Liver (tissue), 9 donors: ENCODE results near the gene TPRX1. TPM values are rescaled to one million over a fixed set of nuclear protein-coding genes. Genes with fewer than 3 reads are reported as not detected.

Experiments used
- DNase-seq: peaks from one replicate; pipeline ENCODE4 v3.0.0-alpha.2; 2017; ENCODE audit warnings: low spot score
- H3K27ac ChIP-seq, 2 donors: one replicate each; pipeline ENCODE4 v1.7.0; 2013; ENCODE audit warnings: inconsistent platforms in 2 of 2, low read length in 2 of 2, control low read depth in 1 of 2, low read depth in 1 of 2, mild to moderate bottlenecking in 1 of 2
- H3K27me3 ChIP-seq, 4 donors: one replicate each; pipeline versions ENCODE4 v1.6.1 to v1.7.0; 2013; ENCODE audit warnings: low read length in 3 of 4, inconsistent platforms in 1 of 4, mild to moderate bottlenecking in 1 of 4, moderate library complexity in 1 of 4; ENCODE audit not compliant: control insufficient read depth in 4 of 4, insufficient read depth in 4 of 4
- H3K36me3 ChIP-seq, 4 donors: one replicate each; pipeline versions ENCODE4 v1.6.1 to v1.7.0; 2013; ENCODE audit warnings: low read length in 3 of 4, mild to moderate bottlenecking in 3 of 4, low read depth in 1 of 4, moderate library complexity in 1 of 4; ENCODE audit not compliant: control insufficient read depth in 4 of 4, insufficient read depth in 3 of 4
- H3K4me1 ChIP-seq, 4 donors: one replicate each; pipeline versions ENCODE4 v1.6.1 to v1.7.0; 2013; ENCODE audit warnings: low read length in 3 of 4, mild to moderate bottlenecking in 3 of 4, moderate library complexity in 1 of 4; ENCODE audit not compliant: control insufficient read depth in 4 of 4, insufficient read depth in 4 of 4
- H3K4me3 ChIP-seq, 3 donors: one replicate each; pipeline versions ENCODE4 v1.6.1 to v1.7.0; 2013; ENCODE audit warnings: low read length in 3 of 3, control low read depth in 1 of 3, low read depth in 1 of 3, mild to moderate bottlenecking in 1 of 3
- H3K9ac ChIP-seq, 2 donors: one replicate each; pipeline ENCODE4 v1.7.0; 2013; ENCODE audit warnings: low read length in 2 of 2, mild to moderate bottlenecking in 2 of 2, moderate library complexity in 2 of 2, control low read depth in 1 of 2, low read depth in 1 of 2
- H3K9me3 ChIP-seq, 4 donors: one replicate each; pipeline versions ENCODE4 v1.6.1 to v1.7.0; 2013; ENCODE audit warnings: low read length in 3 of 4; ENCODE audit not compliant: control insufficient read depth in 4 of 4
- EGR1 ChIP-seq, 2 donors: IDR thresholded peaks; 2 replicates each; pipeline ENCODE4 v1.6.1; 2016 to 2018; ENCODE audit warnings: antibody characterized with exemption in 2 of 2, low read depth in 2 of 2
- FOXA1 ChIP-seq: IDR thresholded peaks from 2 replicates; pipeline ENCODE4 v1.6.1; 2016; ENCODE audit warnings: antibody characterized with exemption
- FOXA2 ChIP-seq: IDR thresholded peaks from 2 replicates; pipeline ENCODE4 v1.6.1; 2016; ENCODE audit warnings: antibody characterized with exemption
- GABPA ChIP-seq, 2 donors: IDR thresholded peaks in 1 of 2; conservative IDR thresholded peaks in 1 of 2; 2 replicates each; pipeline ENCODE4 v1.6.1; 2016; ENCODE audit warnings: antibody characterized with exemption in 2 of 2, mild to moderate bottlenecking in 1 of 2, moderate library complexity in 1 of 2
- RXRA ChIP-seq, 2 donors: IDR thresholded peaks; 2 replicates each; pipeline ENCODE4 v1.6.1; 2017 to 2018; ENCODE audit warnings: antibody characterized with exemption in 2 of 2, mild to moderate bottlenecking in 1 of 2
- SP1 ChIP-seq: IDR thresholded peaks from 2 replicates; pipeline ENCODE4 v1.6.1; 2018; ENCODE audit warnings: antibody characterized with exemption, mild to moderate bottlenecking
- TAF1 ChIP-seq: conservative IDR thresholded peaks from 2 replicates; pipeline ENCODE4 v1.6.1; 2016; ENCODE audit warnings: antibody characterized with exemption, mild to moderate bottlenecking
- WGBS: extraction: QIAGEN DNeasy Blood & Tissue Kit; methylation state at CpG from one replicate; pipeline ENCODE4 v1.1.7; 2013; 5-methylcytosine and 5-hydroxymethylcytosine counted together
- polyA plus RNA-seq, 2 donors: library from polyadenylated mRNA; stranded (reverse) in 1 of 2; unstranded in 1 of 2; fragments of 200-250 nt in 1 of 2; fragments of >200 nt in 1 of 2; fragmentation: Nextera tagmentation in 1 of 2; extraction: Ambion mirVana in 1 of 2; gene quantifications; one replicate each; pipeline versions ENCODE4 v1.2.1 to v1.2.3, GENCODE V29; 2013 to 2015
- total RNA-seq, 2 donors: library from RNA; depleted of rRNA; stranded (reverse); fragments of >200 nt; gene quantifications; one replicate each; pipeline ENCODE4 v1.2.3, GENCODE V29; 2014
- TF ChIP-seq, protein P1 (sequence below): fragments of 150-350 bp; IDR thresholded peaks from 2 replicates; pipeline ENCODE4 v1.5.1; 2017; ENCODE audit warnings: improper control_type of control experiment, low read depth, low read length; ENCODE audit not compliant: missing input control
- TF ChIP-seq, protein P2 (sequence below): IDR thresholded peaks from 2 replicates; pipeline ENCODE4 v1.6.1; 2016; ENCODE audit warnings: antibody characterized with exemption, mild to moderate bottlenecking
- donor health status: healthy.
- donor health status: healthy.
- donor health status: healthy.
- donor health status: healthy.
- donor health status: healthy.

Gene TPRX1
- total and polyA plus RNA-seq, 4 donors = not detected

DNA sequence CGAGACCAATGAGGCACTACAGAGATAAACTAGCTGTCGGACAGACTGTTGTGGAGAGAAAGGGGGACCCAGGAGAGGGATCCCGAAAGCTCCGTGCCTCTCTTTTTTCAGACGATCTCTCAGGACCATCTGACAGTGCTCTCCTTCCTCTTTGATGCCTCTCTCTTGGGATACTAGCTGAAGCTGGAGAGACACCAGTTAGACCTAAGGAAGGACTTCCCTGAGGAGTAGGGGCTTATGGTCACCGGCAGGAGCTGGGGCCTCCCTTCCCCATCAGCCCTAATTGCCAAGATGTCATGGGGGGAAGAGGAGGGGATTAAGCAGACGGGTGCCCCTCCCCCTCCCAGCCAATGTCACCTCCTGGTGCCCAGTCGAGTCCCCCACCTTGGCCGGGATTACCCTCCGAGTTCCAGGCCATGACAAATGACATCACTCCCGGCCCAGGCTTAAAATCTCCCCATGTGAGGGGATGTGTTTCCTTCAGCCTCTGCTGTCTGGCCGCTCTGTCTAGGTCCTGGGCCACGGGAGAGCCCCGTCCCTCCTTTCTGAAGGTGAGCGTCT, 17.2 kb upstream of the TPRX1 start, which contains the start of gene CRX:
Gene CRX, plus strand, starts transcription at position 478 of the 561 bp plus-strand sequence. CDS start 12,507 bp downstream, outside the sequence.
- H3K27me3 ChIP-seq = peaks cover 0 to 4% (median 1%) of the 10 kb centered on the region in 4 donors
- H3K36me3 ChIP-seq = no peaks in the 10 kb centered on the region
- H3K9me3 ChIP-seq = peaks cover 0 to 1% (median 0%) of the 10 kb centered on the region in 4 donors
- WGBS = 39% methylated on average over 15 of the region's 15 CpGs
- no peak within 1 kb of the TSS for H3K27ac ChIP-seq
- no peak for TF ChIP-seq TAF1
- TF ChIP-seq, protein P1, sequence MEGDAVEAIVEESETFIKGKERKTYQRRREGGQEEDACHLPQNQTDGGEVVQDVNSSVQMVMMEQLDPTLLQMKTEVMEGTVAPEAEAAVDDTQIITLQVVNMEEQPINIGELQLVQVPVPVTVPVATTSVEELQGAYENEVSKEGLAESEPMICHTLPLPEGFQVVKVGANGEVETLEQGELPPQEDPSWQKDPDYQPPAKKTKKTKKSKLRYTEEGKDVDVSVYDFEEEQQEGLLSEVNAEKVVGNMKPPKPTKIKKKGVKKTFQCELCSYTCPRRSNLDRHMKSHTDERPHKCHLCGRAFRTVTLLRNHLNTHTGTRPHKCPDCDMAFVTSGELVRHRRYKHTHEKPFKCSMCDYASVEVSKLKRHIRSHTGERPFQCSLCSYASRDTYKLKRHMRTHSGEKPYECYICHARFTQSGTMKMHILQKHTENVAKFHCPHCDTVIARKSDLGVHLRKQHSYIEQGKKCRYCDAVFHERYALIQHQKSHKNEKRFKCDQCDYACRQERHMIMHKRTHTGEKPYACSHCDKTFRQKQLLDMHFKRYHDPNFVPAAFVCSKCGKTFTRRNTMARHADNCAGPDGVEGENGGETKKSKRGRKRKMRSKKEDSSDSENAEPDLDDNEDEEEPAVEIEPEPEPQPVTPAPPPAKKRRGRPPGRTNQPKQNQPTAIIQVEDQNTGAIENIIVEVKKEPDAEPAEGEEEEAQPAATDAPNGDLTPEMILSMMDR = no peak
- no peak for TF ChIP-seq GABPA (IDR thresholded peaks at IDR 0.05 in 1 of 2, conservative IDR thresholded peaks at IDR 0.05 in 1 of 2)
- no peak for TF ChIP-seq SP1
- TF ChIP-seq, protein P2, sequence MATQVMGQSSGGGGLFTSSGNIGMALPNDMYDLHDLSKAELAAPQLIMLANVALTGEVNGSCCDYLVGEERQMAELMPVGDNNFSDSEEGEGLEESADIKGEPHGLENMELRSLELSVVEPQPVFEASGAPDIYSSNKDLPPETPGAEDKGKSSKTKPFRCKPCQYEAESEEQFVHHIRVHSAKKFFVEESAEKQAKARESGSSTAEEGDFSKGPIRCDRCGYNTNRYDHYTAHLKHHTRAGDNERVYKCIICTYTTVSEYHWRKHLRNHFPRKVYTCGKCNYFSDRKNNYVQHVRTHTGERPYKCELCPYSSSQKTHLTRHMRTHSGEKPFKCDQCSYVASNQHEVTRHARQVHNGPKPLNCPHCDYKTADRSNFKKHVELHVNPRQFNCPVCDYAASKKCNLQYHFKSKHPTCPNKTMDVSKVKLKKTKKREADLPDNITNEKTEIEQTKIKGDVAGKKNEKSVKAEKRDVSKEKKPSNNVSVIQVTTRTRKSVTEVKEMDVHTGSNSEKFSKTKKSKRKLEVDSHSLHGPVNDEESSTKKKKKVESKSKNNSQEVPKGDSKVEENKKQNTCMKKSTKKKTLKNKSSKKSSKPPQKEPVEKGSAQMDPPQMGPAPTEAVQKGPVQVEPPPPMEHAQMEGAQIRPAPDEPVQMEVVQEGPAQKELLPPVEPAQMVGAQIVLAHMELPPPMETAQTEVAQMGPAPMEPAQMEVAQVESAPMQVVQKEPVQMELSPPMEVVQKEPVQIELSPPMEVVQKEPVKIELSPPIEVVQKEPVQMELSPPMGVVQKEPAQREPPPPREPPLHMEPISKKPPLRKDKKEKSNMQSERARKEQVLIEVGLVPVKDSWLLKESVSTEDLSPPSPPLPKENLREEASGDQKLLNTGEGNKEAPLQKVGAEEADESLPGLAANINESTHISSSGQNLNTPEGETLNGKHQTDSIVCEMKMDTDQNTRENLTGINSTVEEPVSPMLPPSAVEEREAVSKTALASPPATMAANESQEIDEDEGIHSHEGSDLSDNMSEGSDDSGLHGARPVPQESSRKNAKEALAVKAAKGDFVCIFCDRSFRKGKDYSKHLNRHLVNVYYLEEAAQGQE = no peak
- TF ChIP-seq EGR1 (IDR thresholded peaks at IDR 0.05; ENCODE audit: low read depth in 2 of 2) = no peak
- no peak within 1 kb of the TSS for H3K9ac ChIP-seq
- no peak within 1 kb of the TSS for H3K4me3 ChIP-seq
- no peaks in the 10 kb centered on the region for H3K4me1 ChIP-seq
- DNase-seq = no peak

DNA sequence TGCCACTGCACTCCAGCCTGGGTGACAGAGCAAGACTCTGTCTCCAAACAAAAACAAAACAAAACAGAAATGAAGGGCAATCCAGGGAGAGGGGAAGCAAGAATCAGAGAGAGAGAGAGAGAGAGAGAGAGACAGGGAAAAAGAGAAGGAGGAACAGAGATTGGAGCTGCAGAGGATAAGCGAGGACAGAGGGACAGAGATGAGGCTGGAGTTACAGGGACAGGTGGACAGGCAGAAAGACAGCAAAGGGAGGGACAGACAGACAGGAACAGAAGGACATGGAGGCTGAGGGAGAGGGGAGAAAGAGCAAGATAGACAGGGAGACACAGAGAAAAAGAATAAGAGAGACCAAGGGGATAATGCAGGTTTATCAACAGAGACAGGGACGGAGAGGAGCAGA, 16.1 kb upstream of the TPRX1 start:
- DNase-seq = no peak
- WGBS = 64% methylated on average over 2 of the region's 2 CpGs
- H3K9me3 ChIP-seq = no peaks in the 10 kb centered on the region
- no peaks in the 10 kb centered on the region for H3K36me3 ChIP-seq
- TF ChIP-seq RXRA (IDR thresholded peaks at IDR 0.05) (no peak), FOXA1 (no peak), FOXA2 (no peak), EGR1 (IDR thresholded peaks at IDR 0.05; ENCODE audit: low read depth in 2 of 2) (no peak)
- TF ChIP-seq, protein P1 = no peak
- H3K9ac ChIP-seq = no peak overlapping the region
- no peak overlapping the region for H3K27ac ChIP-seq
- no peak overlapping the region for H3K4me3 ChIP-seq
- H3K4me1 ChIP-seq = no peaks in the 10 kb centered on the region
- H3K27me3 ChIP-seq = peaks cover 0 to 4% (median 1%) of the 10 kb centered on the region in 4 donors
